OCI-LY1 (cell line): ENCODE measurements around the gene ZNF503.

Source experiments
- CTCF ChIP-seq: fragments of 200-600 bp; sonication (generic), shearing (Covaris generic); IDR thresholded peaks from 2 replicates; pipeline ENCODE4 v1.5.1; 2017; ENCODE audit warnings: mild to moderate bottlenecking, antibody characterized with exemption, low read length, moderate library complexity, mixed read lengths
- EZH2 ChIP-seq: fragments of 200-600 bp; sonication (generic), shearing (Covaris generic); IDR thresholded peaks from 2 replicates; pipeline ENCODE4 v1.8.0; 2017; ENCODE audit warnings: borderline replicate concordance, mixed run types, mild to moderate bottlenecking, antibody characterized with exemption, low read length, moderate library complexity, mixed read lengths

GRCh38 chr10:75403939-75404814 is 2.6 kb upstream of the ZNF503 start:
- no peak for TF ChIP-seq CTCF
- TF ChIP-seq EZH2, result no peak
